HS-5 (cell line): ENCODE results near the gene ALCAM.

Experiments used
- DNase-seq: peaks from one replicate; pipeline ENCODE4 v3.0.0-alpha.2; 2012; ENCODE audit warnings: low read depth

Gene ALCAM

GRCh38 chr3:105430455-105430854, 63.7 kb downstream of the ALCAM start:
- no peak for DNase-seq

DNA sequence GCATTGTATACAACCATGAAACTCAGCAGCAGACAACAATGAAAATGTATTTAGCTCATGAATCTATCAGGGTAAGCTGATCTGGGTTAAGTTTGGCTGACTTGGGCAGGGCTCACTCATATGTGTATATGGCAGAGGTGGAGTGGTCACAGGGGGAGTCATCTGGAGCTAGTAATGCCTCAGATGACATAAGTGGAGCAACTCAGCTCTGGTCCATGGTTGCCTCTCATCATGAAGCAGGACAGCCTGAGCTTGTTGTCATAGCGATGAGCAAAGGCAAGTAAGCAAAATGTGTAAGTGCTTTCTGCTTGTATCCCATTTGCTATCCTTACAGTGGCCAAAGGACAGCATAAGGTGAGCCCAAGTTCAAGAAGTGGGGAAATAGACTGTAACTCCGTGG, 64.5 kb downstream of the ALCAM start:
- DNase-seq: no peak

DNA sequence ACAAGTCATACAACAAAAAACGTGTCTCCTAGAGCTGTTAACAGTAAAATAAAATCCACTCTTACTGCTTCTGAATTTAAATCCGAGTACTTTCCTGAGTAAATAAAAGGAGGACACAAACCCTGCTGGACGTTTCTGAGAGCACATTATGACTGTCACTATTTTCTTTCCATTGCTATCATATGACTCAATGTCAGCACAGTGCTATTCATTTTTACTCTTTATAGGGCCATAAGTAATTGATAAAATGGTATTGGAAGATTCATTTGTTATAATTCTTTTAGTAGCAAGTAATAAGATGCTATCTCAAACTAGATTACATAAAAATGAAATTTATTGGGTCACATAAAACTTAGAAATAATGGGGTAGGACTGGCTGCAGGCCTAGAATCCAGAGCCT, 68.6 kb downstream of the ALCAM start:
- no peak for DNase-seq

GRCh38 chr3:105436687-105437086, 70.0 kb downstream of the ALCAM start:
- no peak for DNase-seq

- no peak for DNase-seq
Observed at GRCh38 chr3:105440113-105440512, 73.4 kb downstream of the ALCAM start.

DNA sequence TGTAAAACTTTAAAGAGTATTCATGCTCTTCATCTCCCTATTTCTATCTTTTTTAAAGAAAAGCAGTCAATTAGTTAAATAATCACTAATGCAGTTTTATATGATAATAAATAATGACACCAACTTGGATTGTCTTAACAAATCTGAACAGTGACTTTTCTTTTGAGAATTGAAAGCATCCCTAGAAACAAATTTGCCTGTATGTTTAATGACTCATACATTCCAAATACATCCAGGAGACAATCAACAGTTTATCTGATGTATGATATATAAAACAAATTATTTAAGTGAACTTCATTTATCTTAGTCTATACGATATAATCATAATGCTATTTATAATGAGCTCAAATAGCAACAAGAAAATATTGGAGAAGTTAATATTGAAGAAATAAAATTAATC, 78.0 kb downstream of the ALCAM start:
- no peak for DNase-seq

- no peak for DNase-seq
Observed at GRCh38 chr3:105448338-105448982, 81.8 kb downstream of the ALCAM start.

DNA sequence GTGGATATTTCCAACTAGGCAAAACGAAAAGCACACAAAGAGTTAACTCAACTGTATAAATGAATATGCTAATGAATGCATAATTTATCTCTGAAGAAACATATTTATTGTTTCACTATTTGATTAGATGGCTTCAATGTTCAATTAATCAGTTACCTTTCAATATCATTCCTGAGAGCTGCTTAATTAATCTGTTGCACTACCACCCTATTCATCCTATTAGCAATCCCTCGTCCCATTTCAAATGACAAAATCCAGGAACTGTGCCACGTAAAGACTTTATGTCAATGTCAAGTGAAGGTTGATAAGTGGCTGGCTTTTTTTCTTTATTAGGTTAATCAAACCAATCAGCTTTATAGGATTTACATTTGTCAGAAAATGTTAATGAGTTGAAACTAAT, 82.7 kb downstream of the ALCAM start:
- DNase-seq: no peak

DNA sequence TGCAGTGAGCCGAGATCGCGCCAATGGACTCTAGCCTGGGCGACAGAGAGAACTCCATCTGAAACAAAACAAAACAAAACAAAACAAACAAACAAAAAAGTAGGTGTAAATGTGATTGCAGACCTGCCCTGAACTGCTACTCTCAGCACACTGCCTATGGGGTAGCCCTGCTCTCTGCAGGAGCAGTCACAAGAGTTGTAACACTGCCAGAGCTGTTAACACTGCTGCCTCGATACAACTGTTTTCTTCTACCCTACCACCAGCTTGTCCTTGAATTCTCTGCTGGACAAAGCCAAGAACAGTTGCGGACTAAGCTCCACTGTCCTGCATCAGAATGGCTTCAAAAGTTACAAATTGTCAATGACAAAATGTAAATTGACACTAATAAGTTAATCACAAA, 89.3 kb downstream of the ALCAM start:
- DNase-seq: no peak

GRCh38 chr3:105458518-105459215, 92.0 kb downstream of the ALCAM start:
- DNase-seq: no peak

DNA sequence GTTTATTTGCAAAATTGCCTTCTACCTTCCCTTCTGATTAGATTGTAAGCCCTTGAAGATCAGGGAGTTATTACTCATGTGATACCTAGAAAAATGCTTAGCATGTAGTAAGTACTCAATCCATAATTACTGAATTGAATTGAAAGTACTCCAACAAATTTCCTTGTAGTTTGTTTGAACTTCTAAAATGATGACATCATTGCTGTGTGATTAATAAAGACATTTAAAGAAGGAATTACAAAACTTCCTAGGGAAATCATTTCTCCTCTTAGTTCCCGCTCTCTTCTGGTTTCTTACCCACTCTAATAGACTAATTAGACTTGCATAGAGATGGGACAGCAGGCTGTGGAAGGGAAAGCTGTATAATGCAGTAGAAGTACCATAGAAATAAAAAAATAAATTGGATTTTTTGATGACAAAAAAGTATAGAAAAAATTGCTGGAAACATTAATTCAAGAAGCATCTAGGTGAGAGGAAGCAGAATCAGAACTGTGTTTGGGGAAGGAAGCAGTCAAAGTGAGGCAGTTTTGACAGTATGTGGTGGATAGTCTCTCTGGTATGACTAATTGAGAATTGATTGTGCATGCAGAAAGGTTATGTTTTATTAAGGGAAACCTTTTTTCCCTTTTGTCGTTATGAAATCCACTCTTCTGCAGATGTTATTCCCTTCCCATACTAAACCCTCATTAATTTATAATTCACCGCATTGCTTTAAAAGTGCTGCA, 93.0 kb downstream of the ALCAM start:
- DNase-seq: no peak

DNA sequence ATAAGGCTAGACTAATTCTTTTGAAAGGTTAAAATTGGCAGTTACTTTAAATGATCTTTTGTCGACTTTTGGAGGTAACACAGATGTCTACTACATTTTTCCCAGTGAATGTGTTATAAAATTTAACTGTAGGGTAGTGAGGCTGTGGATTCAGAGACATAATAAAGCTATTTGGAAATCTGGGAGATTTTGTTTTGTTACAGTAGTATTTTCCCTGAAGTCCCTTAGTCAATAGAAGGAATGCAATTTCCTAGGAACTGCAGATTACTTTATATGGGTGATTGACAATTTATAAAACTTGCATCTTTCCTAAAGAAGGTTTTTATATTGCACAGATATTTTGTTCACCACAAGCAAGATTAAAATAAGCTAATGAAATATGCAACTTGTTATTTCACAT, 96.9 kb downstream of the ALCAM start:
- DNase-seq: no peak

- DNase-seq: no peak
Observed at GRCh38 chr3:105465251-105465853, 98.6 kb downstream of the ALCAM start.

DNA sequence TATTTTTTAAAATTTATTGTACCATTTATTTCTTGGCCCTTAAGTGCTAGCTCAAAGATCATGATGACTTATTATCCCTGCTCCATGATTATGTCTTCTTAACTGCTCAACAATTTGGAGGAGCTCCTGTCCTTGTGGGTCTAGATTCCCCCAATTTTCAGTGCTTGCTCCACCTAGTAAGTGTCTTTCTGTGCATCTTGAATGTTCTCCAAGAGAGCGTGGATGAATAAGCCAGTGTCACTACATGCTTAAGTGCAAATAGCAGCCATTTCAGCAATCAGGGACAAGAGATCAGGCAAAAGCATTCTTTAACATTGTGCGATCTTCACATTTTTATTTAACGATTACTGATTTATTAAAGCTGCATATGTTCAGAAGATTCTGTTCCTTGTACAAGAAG, 99.4 kb downstream of the ALCAM start:
- DNase-seq: no peak

DNA sequence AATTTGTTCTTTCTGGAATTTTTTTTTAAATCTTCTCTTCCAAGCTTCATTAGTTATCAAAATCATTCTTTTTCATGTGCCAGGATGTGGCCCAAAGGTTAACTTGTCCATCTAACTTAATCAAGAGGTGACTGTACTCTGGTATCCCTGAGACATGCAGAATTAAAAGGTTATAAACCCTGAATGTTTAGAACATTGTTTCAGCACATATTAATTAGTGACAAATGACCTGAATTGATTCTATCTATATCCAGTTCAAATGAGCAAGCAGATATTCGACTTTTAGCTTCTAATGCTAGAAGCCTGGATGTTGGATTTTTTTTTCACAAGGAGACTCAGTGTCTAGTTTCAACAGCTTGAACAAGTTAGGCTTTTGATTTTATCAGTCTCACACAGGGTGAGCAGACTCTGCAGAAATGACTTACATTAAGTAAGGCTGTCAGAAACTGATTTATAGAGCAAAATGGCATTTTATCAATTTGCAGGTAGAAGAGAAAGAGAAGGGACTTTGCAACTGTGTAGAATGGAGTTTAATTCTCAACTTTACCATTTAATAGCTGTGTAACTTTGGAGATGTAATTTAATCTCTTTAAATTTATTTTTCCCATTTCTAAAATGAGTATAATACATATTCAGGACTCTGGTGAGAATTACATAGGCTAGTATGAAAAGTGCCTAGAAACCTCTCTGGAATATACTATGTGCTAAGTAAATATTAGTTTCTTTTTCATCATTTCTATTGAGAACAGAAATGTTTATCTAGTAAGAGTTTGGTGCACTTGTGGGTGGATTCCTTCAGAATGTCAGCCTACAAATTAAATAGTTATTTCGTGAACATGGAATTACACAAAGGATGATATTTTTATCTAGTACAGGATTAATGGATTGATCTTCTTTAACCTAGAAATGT, 100.0 kb downstream of the ALCAM start:
- DNase-seq: no peak

DNA sequence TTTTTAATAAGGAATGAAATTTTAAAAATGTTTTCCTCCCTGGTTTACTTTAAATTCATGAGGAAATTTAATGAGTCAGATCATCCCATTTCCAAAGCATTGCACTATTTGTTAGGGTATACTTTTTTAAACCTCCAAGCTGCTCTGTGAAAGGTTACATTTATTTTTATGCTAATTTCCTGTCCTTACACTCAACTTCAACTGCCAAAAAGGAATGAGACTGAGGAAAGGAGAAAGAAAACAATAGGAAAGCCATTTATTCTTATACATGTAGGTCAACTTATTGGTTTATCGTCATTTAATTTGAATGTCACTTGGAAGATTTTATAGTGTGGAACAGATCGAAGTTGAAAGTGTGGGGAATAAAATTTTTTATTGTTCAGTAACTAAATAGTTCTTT, 104.1 kb downstream of the ALCAM start:
- DNase-seq: no peak

DNA sequence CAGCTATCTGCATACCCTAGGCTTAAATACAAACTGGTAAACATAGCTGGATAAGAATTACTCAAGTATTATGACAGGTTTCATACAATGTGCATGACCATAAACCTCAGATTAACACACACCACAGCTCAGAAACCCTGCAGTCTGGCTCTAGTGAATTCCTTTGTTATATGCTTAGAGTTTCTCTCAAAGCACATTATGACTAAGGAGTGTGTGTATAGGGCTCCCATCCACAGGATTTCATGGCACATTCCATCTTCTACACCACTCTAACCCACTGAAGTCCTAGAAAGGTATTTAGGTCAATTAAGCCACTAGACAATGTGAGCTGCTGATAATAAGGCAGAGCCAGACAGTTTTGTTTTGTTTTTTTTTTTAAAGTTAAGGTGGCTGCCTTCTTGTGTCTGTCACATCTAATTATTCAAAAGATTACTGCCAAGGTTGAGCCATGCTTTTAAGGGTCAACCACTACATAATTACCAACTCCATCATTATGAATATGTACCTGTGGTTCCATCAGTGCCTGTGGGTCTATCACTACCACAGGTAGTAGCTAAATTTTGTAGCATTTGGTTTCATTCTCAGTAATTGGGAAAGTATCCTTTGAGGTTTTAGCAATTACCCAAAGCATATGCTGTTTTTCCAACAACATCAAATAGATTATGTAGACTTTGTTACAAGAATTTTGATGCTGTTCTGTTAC, 107.0 kb downstream of the ALCAM start:
- DNase-seq: peak; percentile 45

- no peak for DNase-seq
Observed at GRCh38 chr3:105480768-105481167, 114.1 kb downstream of the ALCAM start.

DNA sequence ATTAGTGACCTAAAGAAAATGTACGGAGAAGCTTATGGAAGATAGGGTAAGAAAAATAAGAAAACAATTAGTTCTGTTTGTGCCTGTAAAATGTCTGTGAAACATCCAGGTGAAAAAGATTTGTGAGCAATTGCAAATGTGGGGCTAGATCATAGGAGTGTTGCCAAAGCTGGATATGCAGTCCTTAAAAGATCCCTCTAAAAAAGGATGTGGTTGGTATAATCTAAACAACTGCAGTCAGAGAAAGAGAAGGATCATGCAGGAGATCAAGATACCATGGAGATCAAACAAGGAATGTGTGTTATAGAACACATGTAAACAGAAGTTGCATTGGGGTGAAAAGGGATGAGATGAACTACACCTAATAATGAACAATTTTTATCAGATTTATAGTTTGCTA, 116.8 kb downstream of the ALCAM start:
- DNase-seq: no peak

GRCh38 chr3:105490045-105490444, 123.3 kb downstream of the ALCAM start:
- DNase-seq: no peak

GRCh38 chr3:105493305-105493892, 126.7 kb downstream of the ALCAM start:
- no peak for DNase-seq
